MM.1S (cell line): Measurements from ENCODE around the gene WIPF3.

Experiments
- DNase-seq: peaks from one replicate; pipeline ENCODE4 v3.0.0-alpha.2; 2015
- H2AFZ ChIP-seq: fragments of 300-600 bp; sonication (generic); 2 replicates; pipeline ENCODE4 v1.6.0; 2016; ENCODE audit warnings: antibody characterized with exemption, low read length
- H3F3A ChIP-seq: fragments of 300-600 bp; sonication (generic); 2 replicates; pipeline ENCODE4 v1.6.1; 2016; ENCODE audit warnings: mild to moderate bottlenecking, antibody characterized with exemption, low read length, moderate library complexity, mixed read lengths; ENCODE audit not compliant: insufficient read depth
- H3K27ac ChIP-seq: fragments of 300-600 bp; sonication (generic); 2 replicates; pipeline ENCODE4 v1.5.1; 2016; ENCODE audit warnings: mild to moderate bottlenecking, low read length
- H3K27me3 ChIP-seq: fragments of 300-600 bp; sonication (generic); replicated peaks from 2 replicates; pipeline ENCODE4 v1.6.0; 2016; ENCODE audit warnings: low read length; ENCODE audit not compliant: insufficient read depth
- H3K36me3 ChIP-seq: fragments of 300-600 bp; sonication (generic); replicated peaks from 2 replicates; pipeline ENCODE4 v1.6.1; 2016; ENCODE audit warnings: mild to moderate bottlenecking, low read length, mixed read lengths; ENCODE audit not compliant: insufficient read depth
- H3K4me1 ChIP-seq: fragments of 300-600 bp; sonication (generic); 2 replicates; pipeline ENCODE4 v1.6.1; 2016; ENCODE audit warnings: low read length, mixed read lengths
- H3K4me2 ChIP-seq: fragments of 300-600 bp; sonication (generic); 2 replicates; pipeline ENCODE4 v1.6.0; 2016; ENCODE audit warnings: low read depth, low read length
- H3K4me3 ChIP-seq: fragments of 300-600 bp; sonication (generic); 2 replicates; pipeline ENCODE4 v1.5.1; 2016; ENCODE audit warnings: low read length, mixed read lengths
- H3K79me2 ChIP-seq: fragments of 300-600 bp; sonication (generic); 2 replicates; pipeline ENCODE4 v1.6.1; 2016; ENCODE audit warnings: mixed run types, low read length, mixed read lengths
- H3K9ac ChIP-seq: fragments of 300-600 bp; sonication (generic); 2 replicates; pipeline ENCODE4 v1.6.1; 2016; ENCODE audit warnings: low read length, mixed read lengths
- H3K9me2 ChIP-seq: fragments of 300-600 bp; sonication (generic); replicated peaks from 2 replicates; pipeline ENCODE4 v1.6.1; 2016; ENCODE audit warnings: mild to moderate bottlenecking, low read length, mixed read lengths; ENCODE audit not compliant: insufficient read depth
- H3K9me3 ChIP-seq: fragments of 300-600 bp; sonication (generic); replicated peaks from 2 replicates; pipeline ENCODE4 v1.6.1; 2016; ENCODE audit warnings: mild to moderate bottlenecking, low read length, mixed read lengths; ENCODE audit not compliant: insufficient read depth
- H4K20me1 ChIP-seq: fragments of 300-600 bp; sonication (generic); 2 replicates; pipeline ENCODE4 v1.6.1; 2016; ENCODE audit warnings: mild to moderate bottlenecking, low read length, moderate library complexity, mixed read lengths; ENCODE audit not compliant: insufficient read depth
- EZH2 ChIP-seq: fragments of 300-600 bp; sonication (generic); optimal IDR thresholded peaks from 2 replicates; pipeline ENCODE3; 2017; ENCODE audit warnings: low read depth, mild to moderate bottlenecking, antibody characterized with exemption, low read length, mixed read lengths
- EZH2phosphoT487 ChIP-seq: fragments of 300-600 bp; sonication (generic); IDR thresholded peaks from 2 replicates; pipeline ENCODE4 v1.6.1; 2018; ENCODE audit warnings: antibody characterized with exemption, low read length
- TF ChIP-seq, protein P1 (sequence below): fragments of 300-600 bp; sonication (generic); IDR thresholded peaks from 2 replicates; pipeline ENCODE4 v1.5.1; 2016; ENCODE audit warnings: antibody characterized with exemption, low read length, mixed read lengths

WIPF3 gene

DNA sequence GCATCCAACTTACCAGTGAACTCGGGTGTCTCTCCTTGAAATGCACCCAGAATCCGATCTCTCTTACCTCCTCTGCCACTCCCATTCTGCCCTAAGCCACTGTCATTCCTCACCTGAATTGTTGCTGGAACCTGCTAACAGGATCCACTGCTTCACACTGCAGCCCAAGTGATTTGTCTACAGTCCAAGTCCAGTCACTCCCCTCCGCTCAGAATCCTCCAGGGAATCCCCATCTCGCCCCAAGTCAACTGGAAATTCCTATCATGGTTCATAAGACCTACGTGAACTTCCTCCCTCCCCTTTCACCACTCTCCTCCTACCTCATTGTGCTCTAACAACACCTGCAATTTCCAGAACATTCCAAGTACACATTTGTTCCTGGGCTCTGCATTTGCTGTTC is 92.0 kb downstream of the WIPF3 start:
- no peaks in the 10 kb centered on the region for H3K9me3 ChIP-seq
- no peak overlapping the region for H3K4me3 ChIP-seq
- no peaks in the 10 kb centered on the region for H3K79me2 ChIP-seq
- no peaks in the 10 kb centered on the region for H3K9me2 ChIP-seq
- no peaks in the 10 kb centered on the region for H3K36me3 ChIP-seq
- H2AFZ ChIP-seq, result no peak overlapping the region
- H3K4me2 ChIP-seq, result no peak overlapping the region
- H4K20me1 ChIP-seq, result no peaks in the 10 kb centered on the region
- no peak overlapping the region for H3K9ac ChIP-seq
- H3K4me1 ChIP-seq, result no peaks in the 10 kb centered on the region
- H3K27ac ChIP-seq, result no peak overlapping the region
- DNase-seq, result no peak
- TF ChIP-seq EZH2phosphoT487, result no peak
- TF ChIP-seq EZH2, result no peak
- TF ChIP-seq, protein P1, sequence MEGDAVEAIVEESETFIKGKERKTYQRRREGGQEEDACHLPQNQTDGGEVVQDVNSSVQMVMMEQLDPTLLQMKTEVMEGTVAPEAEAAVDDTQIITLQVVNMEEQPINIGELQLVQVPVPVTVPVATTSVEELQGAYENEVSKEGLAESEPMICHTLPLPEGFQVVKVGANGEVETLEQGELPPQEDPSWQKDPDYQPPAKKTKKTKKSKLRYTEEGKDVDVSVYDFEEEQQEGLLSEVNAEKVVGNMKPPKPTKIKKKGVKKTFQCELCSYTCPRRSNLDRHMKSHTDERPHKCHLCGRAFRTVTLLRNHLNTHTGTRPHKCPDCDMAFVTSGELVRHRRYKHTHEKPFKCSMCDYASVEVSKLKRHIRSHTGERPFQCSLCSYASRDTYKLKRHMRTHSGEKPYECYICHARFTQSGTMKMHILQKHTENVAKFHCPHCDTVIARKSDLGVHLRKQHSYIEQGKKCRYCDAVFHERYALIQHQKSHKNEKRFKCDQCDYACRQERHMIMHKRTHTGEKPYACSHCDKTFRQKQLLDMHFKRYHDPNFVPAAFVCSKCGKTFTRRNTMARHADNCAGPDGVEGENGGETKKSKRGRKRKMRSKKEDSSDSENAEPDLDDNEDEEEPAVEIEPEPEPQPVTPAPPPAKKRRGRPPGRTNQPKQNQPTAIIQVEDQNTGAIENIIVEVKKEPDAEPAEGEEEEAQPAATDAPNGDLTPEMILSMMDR, result no peak
- no peaks in the 10 kb centered on the region for H3K27me3 ChIP-seq
- H3F3A ChIP-seq, result no peaks in the 10 kb centered on the region

DNA sequence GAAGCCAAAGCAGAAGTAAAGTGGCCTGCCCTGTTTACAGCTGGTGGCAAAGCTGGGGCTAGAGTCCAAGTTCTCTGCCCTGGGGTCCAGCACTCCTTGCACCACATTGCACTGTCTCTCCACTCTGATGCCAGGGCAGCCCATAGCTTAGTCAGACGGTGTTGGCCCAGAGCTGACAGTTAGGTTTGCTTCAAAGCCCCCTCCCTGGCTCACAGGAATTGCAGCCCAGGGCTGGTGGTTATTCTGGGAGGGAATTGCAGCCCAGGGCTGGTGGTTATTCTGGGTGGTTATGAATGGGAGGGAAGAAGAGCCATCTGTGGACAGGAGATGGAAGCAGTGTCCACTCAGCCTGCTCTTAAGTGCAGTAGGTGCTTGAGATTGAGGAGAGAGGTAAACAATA is 94.4 kb downstream of the WIPF3 start:
- no peaks in the 10 kb centered on the region for H3F3A ChIP-seq
- no peaks in the 10 kb centered on the region for H3K79me2 ChIP-seq
- TF ChIP-seq, protein P1, result no peak
- TF ChIP-seq EZH2phosphoT487, result no peak
- no peak for TF ChIP-seq EZH2
- DNase-seq, result no peak
- no peaks in the 10 kb centered on the region for H3K9me3 ChIP-seq
- H3K9me2 ChIP-seq, result no peaks in the 10 kb centered on the region
- H3K4me2 ChIP-seq, result no peak overlapping the region
- H3K4me3 ChIP-seq, result no peak overlapping the region
- H3K4me1 ChIP-seq, result no peaks in the 10 kb centered on the region
- H3K27me3 ChIP-seq, result no peaks in the 10 kb centered on the region
- no peaks in the 10 kb centered on the region for H3K36me3 ChIP-seq
- H2AFZ ChIP-seq, result no peak overlapping the region
- H4K20me1 ChIP-seq, result no peaks in the 10 kb centered on the region
- H3K9ac ChIP-seq, result no peak overlapping the region
- H3K27ac ChIP-seq, result no peak overlapping the region

DNA sequence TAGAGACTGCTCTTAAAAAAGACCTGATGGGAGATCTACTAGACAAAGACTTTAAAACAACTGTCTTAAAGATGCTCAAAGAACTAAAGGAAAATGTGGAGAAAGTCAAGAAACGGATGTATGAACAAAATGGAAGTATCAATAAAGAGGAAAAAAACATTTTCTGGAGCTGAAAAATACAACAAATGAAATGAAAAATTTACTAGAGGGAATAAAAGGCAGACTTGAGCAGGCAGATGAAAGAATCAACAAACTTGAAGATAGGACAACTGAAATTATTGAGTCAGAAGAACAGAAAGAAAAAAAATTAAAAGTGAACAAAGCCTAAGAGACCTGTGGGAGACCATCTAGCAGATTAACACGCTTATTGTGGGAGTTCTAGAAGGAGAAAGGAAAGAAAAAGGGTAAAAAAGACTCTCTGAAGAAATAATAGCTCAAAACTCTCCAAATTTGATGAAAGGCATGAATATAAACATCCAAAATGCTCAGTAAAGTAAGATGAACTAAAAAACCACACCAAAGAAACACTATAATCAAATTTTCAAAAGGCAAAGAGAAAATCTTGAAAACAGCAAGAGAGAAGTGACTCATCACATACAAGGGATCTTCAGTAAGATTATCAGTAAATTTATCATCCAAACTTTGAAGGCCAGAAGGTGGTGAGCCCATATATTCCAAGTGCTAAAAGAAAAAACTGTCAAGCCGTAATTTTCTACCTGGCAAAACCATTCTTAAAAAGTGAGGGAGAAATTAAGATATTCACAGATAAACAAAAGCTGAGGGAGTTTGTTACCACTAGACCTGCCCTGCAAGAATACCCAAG is 100.1 kb downstream of the WIPF3 start:
- no peak overlapping the region for H3K4me3 ChIP-seq
- no peak overlapping the region for H3K4me2 ChIP-seq
- no peaks in the 10 kb centered on the region for H3K36me3 ChIP-seq
- H3K9me2 ChIP-seq, result no peaks in the 10 kb centered on the region
- H3K27ac ChIP-seq, result no peak overlapping the region
- TF ChIP-seq EZH2 (no peak), EZH2phosphoT487 (no peak)
- TF ChIP-seq, protein P1, result no peak
- no peaks in the 10 kb centered on the region for H4K20me1 ChIP-seq
- H3K27me3 ChIP-seq, result no peaks in the 10 kb centered on the region
- H3K79me2 ChIP-seq, result no peaks in the 10 kb centered on the region
- no peaks in the 10 kb centered on the region for H3F3A ChIP-seq
- no peak for DNase-seq
- no peaks in the 10 kb centered on the region for H3K9me3 ChIP-seq
- no peak overlapping the region for H3K9ac ChIP-seq
- H3K4me1 ChIP-seq, result no peaks in the 10 kb centered on the region
- H2AFZ ChIP-seq, result no peak overlapping the region
